H1 (cell line): ENCODE measurements around the gene CELF4. TPM values are rescaled to one million over a fixed set of nuclear protein-coding genes. Genes with fewer than 3 reads are reported as not detected.

ENCODE experiments used
- CBX8 ChIP-seq: fragments of 300-800, 300-1000 bp; sonication (generic); IDR thresholded peaks from 2 replicates; pipeline ENCODE4 v1.7.1; 2016; ENCODE audit warnings: low read depth, low read length, borderline replicate concordance
- polyA plus RNA-seq, 7 experiments: library from polyadenylated mRNA; depleted of rRNA in 3 of 7; stranded (reverse) in 5 of 7; unstranded in 2 of 7; fragments of >200 nt in 5 of 7; fragments of 200-250 nt in 2 of 7; gene quantifications; 1 replicate in 5 of 7; 2 replicates in 1 of 7; 4 replicates in 1 of 7; pipeline versions ENCODE4 v1.2.1 to v1.2.3, GENCODE V29; 2011 to 2013; ENCODE audit warnings: missing spikeins in 2 of 7, mixed read lengths in 2 of 7
- total RNA-seq: library from RNA; stranded (reverse); fragmentation: NEBNext Ultra II Directional; extraction: Animal tissue kit (Norgen Biotek cat#: 25700); gene quantifications from 2 replicates; pipeline ENCODE4 v1.2.1, GENCODE V29; 2021

Gene CELF4
- total and polyA plus RNA-seq, 2 of the 8 experiments (the other 6 are each of a cell fraction or from before 2014, with no cell fraction given), result 1.6 to 3.4 TPM

GRCh38 chr18:37519510-37520135 is 46.0 kb downstream of the CELF4 start (continued):
- no peak for TF ChIP-seq CBX8
